Fibroblast of skin of right quadriceps (primary cell): Measurements from ENCODE around the gene SPPL2C.

ENCODE experiments used
- DNase-seq: peaks from one replicate; pipeline ENCODE4 v3.0.0-alpha.2; 2013

The SPPL2C gene

GRCh38 chr17:45844695-45845375, at the start of gene SPPL2C:
SPPL2C (plus strand) TSS chr17:45844881; CDS start chr17:45844907, 26 bp downstream.
- no peak for DNase-seq

GRCh38 chr17:45800816-45801215, 43.9 kb upstream of the SPPL2C start:
- DNase-seq, result no peak

GRCh38 chr17:45801421-45801820, 43.3 kb upstream of the SPPL2C start:
- DNase-seq, result no peak

- DNase-seq, result no peak
Measured at GRCh38 chr17:45808845-45809244, 35.8 kb upstream of the SPPL2C start.

- no peak for DNase-seq
Measured at GRCh38 chr17:45809499-45809898, 35.2 kb upstream of the SPPL2C start.

GRCh38 chr17:45812102-45812501, 32.6 kb upstream of the SPPL2C start:
- no peak for DNase-seq

GRCh38 chr17:45813048-45813725, 31.5 kb upstream of the SPPL2C start:
- DNase-seq, result no peak

GRCh38 chr17:45814622-45815606, 29.8 kb upstream of the SPPL2C start:
- no peak for DNase-seq

GRCh38 chr17:45815752-45816151, 28.9 kb upstream of the SPPL2C start:
- DNase-seq, result no peak

- no peak for DNase-seq
Measured at GRCh38 chr17:45818041-45818440, 26.6 kb upstream of the SPPL2C start.

- DNase-seq, result no peak
Measured at GRCh38 chr17:45818699-45819098, 26.0 kb upstream of the SPPL2C start.

- DNase-seq, result no peak
Measured at GRCh38 chr17:45819632-45820031, 25.0 kb upstream of the SPPL2C start.

GRCh38 chr17:45820052-45820780, 24.5 kb upstream of the SPPL2C start:
- DNase-seq, result no peak

GRCh38 chr17:45821147-45821546, 23.5 kb upstream of the SPPL2C start:
- DNase-seq, result no peak

GRCh38 chr17:45823598-45823997, 21.1 kb upstream of the SPPL2C start:
- no peak for DNase-seq

- no peak for DNase-seq
Measured at GRCh38 chr17:45824475-45824874, 20.2 kb upstream of the SPPL2C start.

- no peak for DNase-seq
Measured at GRCh38 chr17:45824901-45825492, 19.7 kb upstream of the SPPL2C start.

- DNase-seq, result no peak
Measured at GRCh38 chr17:45825792-45826191, 18.9 kb upstream of the SPPL2C start.

GRCh38 chr17:45826919-45827588, 17.6 kb upstream of the SPPL2C start:
- no peak for DNase-seq

GRCh38 chr17:45828171-45828570, 16.5 kb upstream of the SPPL2C start:
- no peak for DNase-seq

GRCh38 chr17:45828582-45829133, 16.0 kb upstream of the SPPL2C start:
- DNase-seq, result no peak
